ENCODE results near the gene GAS7. TPM values are rescaled to one million over a fixed set of nuclear protein-coding genes. Genes with fewer than 3 reads are reported as not detected.

The GAS7 gene
- total and polyA plus RNA-seq, 2 of the 13 experiments (the other 11 are each of a cell fraction or from before 2014, with no cell fraction given): 1.0 to 5.2 TPM

DNA sequence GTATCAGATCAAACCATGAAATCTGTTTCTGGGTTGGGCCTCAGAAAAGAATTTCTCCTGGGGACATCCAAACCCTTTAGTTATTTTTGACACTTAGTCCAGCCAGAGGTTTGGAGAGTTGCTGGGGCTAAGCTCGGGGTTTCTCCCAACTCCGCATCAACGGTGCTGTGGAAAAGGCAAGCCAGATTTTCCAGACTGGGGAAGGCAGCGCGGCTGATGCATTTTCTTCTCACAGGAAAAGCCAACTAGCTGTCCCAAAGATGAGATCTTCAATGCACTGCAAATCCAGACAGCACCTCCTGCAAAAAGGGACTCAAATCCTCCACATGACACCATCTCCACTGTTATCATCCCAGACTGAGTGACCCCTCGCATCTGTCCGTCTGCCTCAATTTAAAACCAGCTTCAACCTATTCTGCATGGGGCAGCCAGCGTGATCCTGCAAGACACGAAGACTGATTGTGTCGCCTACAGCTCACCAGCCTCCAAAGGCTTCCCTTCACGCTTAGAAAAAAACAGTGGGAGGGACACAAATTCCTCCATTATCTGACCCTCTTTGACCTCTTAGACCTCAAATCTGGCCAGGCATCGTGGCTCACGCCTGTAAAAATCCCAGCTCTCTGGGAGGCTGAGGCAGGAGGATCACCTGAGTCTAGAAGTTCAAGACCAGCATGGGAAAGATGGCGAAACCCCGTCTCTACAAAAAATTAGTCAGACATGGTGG is 62.0 kb downstream of the GAS7 start (continued):
- TF ChIP-seq, protein P1, sequence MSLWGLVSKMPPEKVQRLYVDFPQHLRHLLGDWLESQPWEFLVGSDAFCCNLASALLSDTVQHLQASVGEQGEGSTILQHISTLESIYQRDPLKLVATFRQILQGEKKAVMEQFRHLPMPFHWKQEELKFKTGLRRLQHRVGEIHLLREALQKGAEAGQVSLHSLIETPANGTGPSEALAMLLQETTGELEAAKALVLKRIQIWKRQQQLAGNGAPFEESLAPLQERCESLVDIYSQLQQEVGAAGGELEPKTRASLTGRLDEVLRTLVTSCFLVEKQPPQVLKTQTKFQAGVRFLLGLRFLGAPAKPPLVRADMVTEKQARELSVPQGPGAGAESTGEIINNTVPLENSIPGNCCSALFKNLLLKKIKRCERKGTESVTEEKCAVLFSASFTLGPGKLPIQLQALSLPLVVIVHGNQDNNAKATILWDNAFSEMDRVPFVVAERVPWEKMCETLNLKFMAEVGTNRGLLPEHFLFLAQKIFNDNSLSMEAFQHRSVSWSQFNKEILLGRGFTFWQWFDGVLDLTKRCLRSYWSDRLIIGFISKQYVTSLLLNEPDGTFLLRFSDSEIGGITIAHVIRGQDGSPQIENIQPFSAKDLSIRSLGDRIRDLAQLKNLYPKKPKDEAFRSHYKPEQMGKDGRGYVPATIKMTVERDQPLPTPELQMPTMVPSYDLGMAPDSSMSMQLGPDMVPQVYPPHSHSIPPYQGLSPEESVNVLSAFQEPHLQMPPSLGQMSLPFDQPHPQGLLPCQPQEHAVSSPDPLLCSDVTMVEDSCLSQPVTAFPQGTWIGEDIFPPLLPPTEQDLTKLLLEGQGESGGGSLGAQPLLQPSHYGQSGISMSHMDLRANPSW (CRISPR knock-in tag; IDR thresholded peaks at IDR 0.05; ENCODE audit: borderline replicate concordance): no peak
- TF ChIP-seq ZNF749 (CRISPR knock-in tag; IDR thresholded peaks at IDR 0.05; ENCODE audit: borderline replicate concordance) (no peak), ZNF232 (CRISPR knock-in tag; IDR thresholded peaks at IDR 0.05; ENCODE audit: borderline replicate concordance) (no peak)

DNA sequence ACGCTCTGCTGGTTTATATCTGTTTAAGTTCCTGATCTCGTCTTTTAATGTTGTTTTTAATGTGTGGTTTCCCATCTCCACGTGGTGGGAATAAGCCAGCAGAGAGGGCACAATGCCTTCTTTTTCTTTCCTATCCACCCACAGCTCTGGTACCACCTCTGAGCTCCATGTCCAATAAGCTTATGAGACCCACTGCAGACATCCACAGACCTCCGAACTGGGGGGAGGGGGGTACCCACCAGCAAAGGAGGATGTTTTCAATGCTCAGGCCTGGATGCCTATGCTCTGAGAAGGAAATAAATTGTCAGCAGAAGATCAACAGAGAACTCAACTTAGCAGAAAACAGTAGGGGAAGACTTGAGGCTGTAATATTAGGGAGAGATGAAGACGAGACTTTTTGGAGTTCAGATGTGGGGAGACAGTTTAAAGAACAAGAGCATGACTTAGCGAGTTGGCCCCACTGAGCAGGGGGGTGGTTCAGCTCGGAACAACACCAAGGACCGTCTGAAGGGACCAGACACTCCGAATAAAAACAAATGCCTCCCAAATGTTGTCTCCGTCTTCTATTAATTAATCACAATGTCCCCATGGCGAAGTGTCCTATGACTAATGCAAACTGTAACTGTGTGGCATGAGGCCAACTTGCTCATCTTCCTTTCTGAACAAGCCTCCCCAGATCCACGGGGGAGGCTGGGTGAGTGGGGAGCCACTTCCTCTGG is 62.7 kb downstream of the GAS7 start:
- ChIA-PET CTCF (ENCODE audit: low intra/inter-chr PET ratio, low total read pairs) (no interaction called here), POLR2A (no interaction called here)
- DNase-seq (ENCODE audit: low spot score) (no peak), ATAC-seq (no peak), FAIRE-seq (no peak)
- Histone ChIP-seq H3K4me1 (ENCODE audit: insufficient read depth, low read length) (no peaks in the 10 kb centered on the region), H3K27me3 (ENCODE audit: control insufficient read depth in 1 of 2, insufficient read depth in 2 of 2, low read length in 2 of 2) (peaks cover 0 to 12% of the 10 kb centered on the region in 2 experiments; a peak in 3 of 5 replicates), H3K4me3 (replicated peaks in 1 of 3; ENCODE audit: insufficient read depth in 1 of 3, low read depth in 2 of 3, low read length in 3 of 3) (no peak overlapping the region), H3K36me3 (replicated peaks in 1 of 2; ENCODE audit: control insufficient read depth in 1 of 2, insufficient read depth in 2 of 2, low read length in 2 of 2) (no peaks in the 10 kb centered on the region), H4K20me1 (ENCODE audit: insufficient read depth, low read length) (no peaks in the 10 kb centered on the region), H3K79me2 (ENCODE audit: insufficient read depth, low read length) (no peaks in the 10 kb centered on the region), H3K27ac (ENCODE audit: extremely low read length, insufficient read depth, low read length) (no peak overlapping the region), H3K9me3 (ENCODE audit: low read length) (no peaks in the 10 kb centered on the region), H3K4me2 (ENCODE audit: low read depth, low read length) (no peak overlapping the region), H2AFZ (ENCODE audit: low read length) (no peak overlapping the region), H3K9ac (ENCODE audit: insufficient read depth, low read depth, low read length) (no peak overlapping the region)
- BruUV-seq (replicated peaks): no TSS peak
- in situ Hi-C loops (cut with HindIII; ENCODE audit: extremely low pct_ligation_motif_present, low pct_unique_long_range_greater_than_20kb): no loop called here
- intact Hi-C loops (cut with micrococcal nuclease; ENCODE audit: unreplicated experiment): no loop called here
- WGBS (ENCODE audit: low lambda C conversion rate): 10% methylated on average over 12 of the region's 12 CpGs
- TF ChIP-seq ZNF260 (CRISPR knock-in tag; IDR thresholded peaks at IDR 0.05; ENCODE audit: borderline replicate concordance, low read depth) (no peak), HMG20B (CRISPR knock-in tag; conservative IDR thresholded peaks at IDR 0.05) (no peak), KDM4B (CRISPR knock-in tag; IDR thresholded peaks at IDR 0.05) (no peak), ZNF7 (CRISPR knock-in tag; IDR thresholded peaks at IDR 0.05) (no peak), ZSCAN30 (CRISPR knock-in tag; IDR thresholded peaks at IDR 0.05) (no peak), ETV6 (CRISPR knock-in tag; conservative IDR thresholded peaks at IDR 0.05) (no peak), ZNF562 (CRISPR knock-in tag; IDR thresholded peaks at IDR 0.05; ENCODE audit: borderline replicate concordance) (no peak), EHMT2 (IDR thresholded peaks at IDR 0.05; ENCODE audit: borderline replicate concordance, low read depth, low read length) (no peak), ZNF326 (CRISPR knock-in tag; IDR thresholded peaks at IDR 0.05; ENCODE audit: borderline replicate concordance) (no peak), ZNF672 (CRISPR knock-in tag; IDR thresholded peaks at IDR 0.05) (no peak), SMARCC2 (IDR thresholded peaks at IDR 0.05) (no peak), ZNF724P (CRISPR knock-in tag; IDR thresholded peaks at IDR 0.05; ENCODE audit: borderline replicate concordance) (no peak), ZNF446 (CRISPR knock-in tag; IDR thresholded peaks at IDR 0.05) (no peak), SYNCRIP (IDR thresholded peaks at IDR 0.05; ENCODE audit: insufficient read depth, low read depth, low read length) (no peak)
- TF ChIP-seq, protein P2, sequence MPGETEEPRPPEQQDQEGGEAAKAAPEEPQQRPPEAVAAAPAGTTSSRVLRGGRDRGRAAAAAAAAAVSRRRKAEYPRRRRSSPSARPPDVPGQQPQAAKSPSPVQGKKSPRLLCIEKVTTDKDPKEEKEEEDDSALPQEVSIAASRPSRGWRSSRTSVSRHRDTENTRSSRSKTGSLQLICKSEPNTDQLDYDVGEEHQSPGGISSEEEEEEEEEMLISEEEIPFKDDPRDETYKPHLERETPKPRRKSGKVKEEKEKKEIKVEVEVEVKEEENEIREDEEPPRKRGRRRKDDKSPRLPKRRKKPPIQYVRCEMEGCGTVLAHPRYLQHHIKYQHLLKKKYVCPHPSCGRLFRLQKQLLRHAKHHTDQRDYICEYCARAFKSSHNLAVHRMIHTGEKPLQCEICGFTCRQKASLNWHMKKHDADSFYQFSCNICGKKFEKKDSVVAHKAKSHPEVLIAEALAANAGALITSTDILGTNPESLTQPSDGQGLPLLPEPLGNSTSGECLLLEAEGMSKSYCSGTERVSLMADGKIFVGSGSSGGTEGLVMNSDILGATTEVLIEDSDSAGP (CRISPR knock-in tag; IDR thresholded peaks at IDR 0.05; ENCODE audit: borderline replicate concordance): no peak
